Ishikawa (cell line): ENCODE results near the gene CDH18.

Experiments
- CEBPB ChIP-seq: IDR thresholded peaks from 2 replicates; pipeline ENCODE4 v1.6.1; 2012
- EP300 ChIP-seq: IDR thresholded peaks from 2 replicates; pipeline ENCODE4 v1.6.1; 2012; ENCODE audit warnings: borderline replicate concordance
- FOXM1 ChIP-seq: IDR thresholded peaks from 2 replicates; pipeline ENCODE4 v1.6.1; 2012; ENCODE audit warnings: low read depth, borderline replicate concordance
- MAX ChIP-seq: IDR thresholded peaks from 2 replicates; pipeline ENCODE4 v1.6.1; 2012
- NFIC ChIP-seq: IDR thresholded peaks from 2 replicates; pipeline ENCODE4 v1.6.1; 2012
- TCF12 ChIP-seq: IDR thresholded peaks from 2 replicates; pipeline ENCODE4 v1.6.1; 2012; ENCODE audit warnings: low read depth
- ZBTB7A ChIP-seq: IDR thresholded peaks from 2 replicates; pipeline ENCODE4 v1.6.1; 2012; ENCODE audit warnings: low read depth

DNA sequence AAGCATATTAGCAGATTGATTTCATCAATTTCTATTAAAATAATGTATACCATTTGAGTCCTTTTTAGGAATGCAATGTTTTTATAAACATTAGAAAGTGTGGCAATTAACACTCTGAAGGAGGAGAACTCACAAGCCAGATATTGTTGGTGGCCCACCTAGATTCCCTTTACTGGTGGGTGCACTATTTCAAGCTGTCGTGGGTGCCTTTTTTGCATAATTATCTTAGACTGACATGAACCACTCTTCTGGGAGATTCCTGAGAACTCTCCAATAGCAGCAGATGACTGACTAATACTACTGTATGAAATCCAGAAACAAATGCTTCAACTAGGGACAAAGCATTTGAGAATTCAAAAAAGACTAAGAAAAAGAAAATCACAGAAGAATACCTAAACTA lies 526.0 kb downstream of the CDH18 start:
- TF ChIP-seq NFIC (no peak), MAX (no peak), EP300 (no peak), ZBTB7A (no peak), TCF12 (no peak), CEBPB (no peak), FOXM1 (no peak)
